DOHH2 (cell line): Measurements from ENCODE around the gene FLYWCH2.

ENCODE experiments used
- EZH2phosphoT487 ChIP-seq: fragments of 200-600 bp; sonication (generic); IDR thresholded peaks from 2 replicates; pipeline ENCODE4 v1.6.1; 2017; ENCODE audit warnings: borderline replicate concordance, mild to moderate bottlenecking, antibody characterized with exemption, low read length, moderate library complexity, mixed read lengths
- TF ChIP-seq, protein P1 (sequence below): fragments of 200-600 bp; sonication (generic); IDR thresholded peaks from one replicate; pipeline ENCODE4 v1.5.1; 2014; ENCODE audit warnings: antibody characterized with exemption, mild to moderate bottlenecking, low read depth, low read length; ENCODE audit not compliant: poor library complexity, severe bottlenecking

DNA sequence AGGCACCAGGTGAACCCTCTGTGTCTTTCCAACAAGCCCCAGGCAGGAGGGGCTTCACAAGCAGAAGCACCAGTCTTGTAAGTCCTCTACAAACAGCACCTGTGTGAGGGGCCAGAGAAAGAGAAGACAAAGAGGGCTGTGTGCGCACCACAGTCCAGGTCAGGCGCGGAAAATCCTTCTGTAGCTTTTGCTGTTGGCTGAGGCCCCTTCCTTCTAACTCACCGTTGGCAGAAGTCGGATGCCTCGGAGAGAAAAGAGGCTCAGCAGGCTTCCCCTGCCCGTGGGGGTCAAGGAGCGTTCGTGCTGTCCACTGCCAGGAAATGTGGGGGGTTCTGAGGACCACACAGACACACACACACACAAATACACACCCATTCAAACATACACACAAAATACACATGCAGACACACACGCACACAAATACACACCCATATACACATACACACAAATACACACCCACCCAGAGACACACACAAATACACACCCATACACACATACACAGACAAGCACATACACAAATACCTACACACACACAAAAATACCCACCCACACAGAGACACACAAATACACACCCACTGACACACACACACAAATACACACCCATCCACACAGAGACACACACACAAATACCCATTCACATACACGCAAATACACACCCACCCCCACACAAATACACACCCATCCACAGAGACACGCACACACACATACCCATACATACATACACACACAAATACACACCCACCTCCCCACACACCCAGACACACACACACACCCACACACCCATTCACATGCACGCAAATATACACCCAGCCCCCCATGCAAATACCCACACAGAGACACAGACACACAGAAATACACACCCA lies 46.1 kb upstream of the FLYWCH2 start:
- TF ChIP-seq, protein P1, sequence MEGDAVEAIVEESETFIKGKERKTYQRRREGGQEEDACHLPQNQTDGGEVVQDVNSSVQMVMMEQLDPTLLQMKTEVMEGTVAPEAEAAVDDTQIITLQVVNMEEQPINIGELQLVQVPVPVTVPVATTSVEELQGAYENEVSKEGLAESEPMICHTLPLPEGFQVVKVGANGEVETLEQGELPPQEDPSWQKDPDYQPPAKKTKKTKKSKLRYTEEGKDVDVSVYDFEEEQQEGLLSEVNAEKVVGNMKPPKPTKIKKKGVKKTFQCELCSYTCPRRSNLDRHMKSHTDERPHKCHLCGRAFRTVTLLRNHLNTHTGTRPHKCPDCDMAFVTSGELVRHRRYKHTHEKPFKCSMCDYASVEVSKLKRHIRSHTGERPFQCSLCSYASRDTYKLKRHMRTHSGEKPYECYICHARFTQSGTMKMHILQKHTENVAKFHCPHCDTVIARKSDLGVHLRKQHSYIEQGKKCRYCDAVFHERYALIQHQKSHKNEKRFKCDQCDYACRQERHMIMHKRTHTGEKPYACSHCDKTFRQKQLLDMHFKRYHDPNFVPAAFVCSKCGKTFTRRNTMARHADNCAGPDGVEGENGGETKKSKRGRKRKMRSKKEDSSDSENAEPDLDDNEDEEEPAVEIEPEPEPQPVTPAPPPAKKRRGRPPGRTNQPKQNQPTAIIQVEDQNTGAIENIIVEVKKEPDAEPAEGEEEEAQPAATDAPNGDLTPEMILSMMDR, result no peak
- no peak for TF ChIP-seq EZH2phosphoT487
